GM19395 (cell line): Measurements from ENCODE around the gene IBA57.
"Not testable (repeated sequence)": the region's sequence is repeated elsewhere in the genome, so short reads cannot be mapped to it uniquely, and the experiment has no call there.

Source experiments
- ATAC-seq: cut with Tn5 transposase; IDR thresholded peaks from one replicate; pipeline ENCODE4 v1.9.1; 2021; ENCODE audit warnings: mild to moderate bottlenecking, moderate library complexity; ENCODE audit not compliant: unreplicated experiment

Gene IBA57

GRCh38 chr1:228210712-228211530 is 45.3 kb downstream of the IBA57 start:
- ATAC-seq = no peak

GRCh38 chr1:228211531-228212414 is 46.2 kb downstream of the IBA57 start:
- no peak for ATAC-seq

GRCh38 chr1:228212415-228212965 is 46.9 kb downstream of the IBA57 start:
- ATAC-seq = no peak

GRCh38 chr1:228212966-228213844 is 47.6 kb downstream of the IBA57 start:
- ATAC-seq = peak; percentile 85

- no peak for ATAC-seq
Observed at GRCh38 chr1:228213917-228214808, 48.6 kb downstream of the IBA57 start.

GRCh38 chr1:228214921-228215662 is 49.5 kb downstream of the IBA57 start:
- no peak for ATAC-seq

GRCh38 chr1:228215663-228216116 is 50.1 kb downstream of the IBA57 start:
- no peak for ATAC-seq

GRCh38 chr1:228216371-228217320 is 51.0 kb downstream of the IBA57 start:
- no peak for ATAC-seq

- ATAC-seq = no peak
Observed at GRCh38 chr1:228217551-228218344, 52.1 kb downstream of the IBA57 start.

- ATAC-seq = no peak
Observed at GRCh38 chr1:228218513-228219244, 53.1 kb downstream of the IBA57 start.

GRCh38 chr1:228219245-228219961 is 53.8 kb downstream of the IBA57 start:
- ATAC-seq = no peak

- no peak for ATAC-seq
Observed at GRCh38 chr1:228219962-228220780, 54.6 kb downstream of the IBA57 start.

- not testable (repeated sequence) for ATAC-seq
Observed at GRCh38 chr1:228221097-228221496, 55.5 kb downstream of the IBA57 start.

GRCh38 chr1:228222548-228222947 is 56.9 kb downstream of the IBA57 start:
- no peak for ATAC-seq
